Measurements from ENCODE around the gene PDZD4.

The PDZD4 gene

DNA sequence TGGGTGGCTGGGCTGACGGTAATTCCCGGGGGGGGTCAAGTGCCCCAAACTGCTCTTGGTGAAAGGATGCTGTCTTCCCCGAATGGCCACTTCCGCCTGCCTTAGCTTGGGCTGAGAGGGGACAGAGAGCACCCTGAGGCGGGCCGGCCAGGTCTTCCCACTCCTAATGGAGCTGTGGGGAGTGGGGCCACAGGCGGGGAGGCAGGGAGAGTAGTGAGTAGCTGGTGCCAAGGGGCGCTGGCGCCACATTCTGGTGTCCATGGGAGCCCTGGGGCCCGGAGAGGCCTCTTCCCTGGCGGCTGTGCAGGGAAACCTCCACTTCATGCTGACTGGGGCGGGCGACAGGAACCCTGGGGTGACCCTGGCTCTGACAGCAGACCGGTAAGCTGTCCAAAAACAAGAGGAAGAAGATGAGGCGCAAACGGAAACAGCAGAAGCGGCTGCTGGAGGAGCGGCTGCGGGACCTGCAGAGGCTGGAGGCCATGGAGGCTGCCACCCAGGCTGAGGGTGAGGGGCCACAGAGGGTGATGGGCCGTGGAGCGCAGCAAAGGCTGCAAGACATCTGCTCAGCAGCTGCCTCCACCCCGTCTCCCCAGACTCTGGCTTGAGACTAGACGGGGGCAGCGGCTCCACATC is 46.8 kb downstream of the PDZD4 start:
- DNase-seq: no peak

GRCh38 chrX:153782871-153783270 is 47.5 kb downstream of the PDZD4 start:
- DNase-seq: no peak

DNA sequence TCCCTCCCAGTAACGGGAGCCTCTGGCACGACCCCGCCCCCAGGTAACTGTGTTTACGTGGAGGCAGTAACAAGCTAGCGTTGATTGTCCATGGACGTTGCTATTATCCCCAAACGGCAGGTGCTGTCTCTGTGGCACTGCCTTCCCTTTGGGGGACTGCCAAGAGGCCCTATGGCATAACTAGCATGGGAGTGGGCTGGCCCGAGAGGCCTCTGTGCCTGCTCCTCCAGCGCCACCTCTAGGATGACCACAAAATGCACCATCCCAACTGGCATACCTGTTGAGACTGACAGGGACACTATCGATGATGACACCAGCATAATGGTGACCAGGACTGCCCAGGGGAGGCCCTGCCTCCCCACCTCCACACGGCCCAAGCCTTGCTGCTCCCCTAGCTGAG is 48.0 kb downstream of the PDZD4 start:
- no peak for DNase-seq

GRCh38 chrX:153781428-153782047 is 48.8 kb downstream of the PDZD4 start:
- no peak for DNase-seq

GRCh38 chrX:153780678-153781427 is 49.5 kb downstream of the PDZD4 start, which contains the start of gene SRPK3:
TSS of gene SRPK3 (plus strand) at chrX:153781041. CDS start at chrX:153781087, 46 bp downstream.
- DNase-seq: no peak

- no peak for DNase-seq
Observed at GRCh38 chrX:153779891-153780677, 50.3 kb downstream of the PDZD4 start.

DNA sequence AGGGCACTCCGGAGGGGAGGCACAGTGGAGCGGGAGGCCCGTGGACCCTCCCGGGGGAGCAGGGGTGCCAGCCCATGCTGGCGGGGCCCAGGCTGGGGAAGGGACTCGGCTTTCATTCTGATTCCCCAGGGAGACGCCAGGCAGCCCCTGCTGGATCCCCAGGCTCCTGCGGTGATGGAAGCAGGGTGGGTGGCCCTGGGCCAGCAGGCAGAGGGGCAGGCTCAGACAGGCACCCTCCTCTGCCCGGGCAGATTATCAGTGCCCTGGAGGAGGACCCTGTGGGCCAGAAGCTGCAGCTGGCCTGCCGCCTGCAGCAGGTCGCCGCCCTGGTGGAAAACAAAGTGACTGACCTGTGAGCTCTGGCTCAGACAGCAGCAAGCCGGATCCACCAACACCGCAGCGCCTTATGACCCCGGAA is 51.7 kb downstream of the PDZD4 start:
- DNase-seq: no peak

DNA sequence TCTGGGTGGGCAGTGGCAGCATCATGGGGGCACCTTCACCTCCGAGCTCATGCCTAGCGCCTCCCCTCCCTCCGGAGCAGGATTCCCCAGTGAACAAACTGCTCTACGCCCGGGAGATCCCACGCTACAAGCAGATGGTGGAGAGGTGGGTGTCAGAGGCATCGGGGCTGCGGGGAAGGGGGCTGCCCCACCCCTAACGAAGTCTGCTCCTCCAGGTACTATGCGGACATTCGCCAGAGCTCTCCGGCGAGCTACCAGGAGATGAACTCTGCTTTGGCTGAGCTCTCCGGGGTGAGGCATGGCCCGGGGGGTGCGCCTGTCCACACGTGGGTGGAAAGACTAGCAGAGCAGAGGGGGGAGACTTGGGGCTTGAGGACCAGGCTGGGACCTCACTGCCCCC is 52.2 kb downstream of the PDZD4 start:
- no peak for DNase-seq

DNA sequence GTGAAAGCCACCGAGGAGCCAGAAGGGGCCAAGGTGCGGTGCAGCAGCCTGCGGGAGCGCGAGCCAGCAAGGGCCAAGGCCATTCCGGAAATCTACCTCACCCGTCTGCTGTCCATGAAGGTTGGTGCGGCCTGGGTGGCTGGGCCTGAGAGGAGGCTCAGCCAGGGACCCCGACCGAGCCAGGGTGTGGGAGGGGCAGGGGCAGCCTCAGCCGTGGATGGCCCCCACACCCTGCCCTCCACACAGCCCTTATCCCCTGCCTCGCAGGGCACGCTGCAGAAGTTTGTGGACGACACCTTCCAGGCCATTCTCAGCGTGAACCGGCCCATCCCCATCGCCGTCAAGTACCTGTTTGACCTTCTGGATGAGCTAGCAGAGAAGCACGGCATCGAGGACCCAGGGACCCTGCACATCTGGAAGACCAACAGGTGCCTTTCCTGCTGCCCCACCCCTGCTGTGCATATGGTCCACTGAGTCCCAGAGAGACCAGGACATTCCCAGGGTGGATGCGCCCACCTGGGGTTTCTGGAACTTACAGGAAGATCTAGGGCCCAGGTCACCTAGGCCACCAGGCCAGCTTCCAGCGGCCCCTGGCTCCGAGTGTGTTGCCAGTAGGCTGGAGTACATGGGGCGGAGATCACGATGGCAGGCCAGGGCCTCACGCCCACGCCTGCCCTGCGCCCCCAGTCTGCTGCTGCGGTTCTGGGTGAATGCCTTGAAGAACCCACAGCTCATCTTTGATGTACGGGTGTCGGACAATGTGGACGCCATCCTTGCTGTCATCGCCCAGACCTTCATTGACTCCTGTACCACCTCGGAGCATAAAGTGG is 52.9 kb downstream of the PDZD4 start:
- DNase-seq: no peak

DNA sequence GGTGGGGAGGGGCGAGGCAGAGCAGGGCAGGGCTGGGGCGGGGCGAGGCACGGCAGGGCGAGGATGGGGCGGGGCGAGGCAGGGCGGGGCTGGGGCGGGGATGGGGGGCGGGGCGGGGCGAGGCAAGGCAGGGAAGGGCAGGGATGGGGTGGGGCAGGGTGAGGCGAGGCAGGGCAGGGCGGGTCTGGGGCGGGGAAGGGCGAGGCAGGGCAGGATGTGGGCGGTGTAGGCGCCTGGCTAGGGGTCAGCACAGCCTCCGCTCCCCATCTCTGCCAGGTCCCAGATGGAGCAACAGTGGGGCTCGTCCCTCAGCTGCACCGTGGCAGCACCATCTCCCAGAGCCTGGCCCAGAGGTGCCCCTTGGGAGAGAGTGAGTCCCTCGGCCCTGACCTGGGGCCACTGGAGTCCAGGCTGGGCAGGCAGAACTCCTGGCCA is 53.7 kb downstream of the PDZD4 start:
- no peak for DNase-seq

DNA sequence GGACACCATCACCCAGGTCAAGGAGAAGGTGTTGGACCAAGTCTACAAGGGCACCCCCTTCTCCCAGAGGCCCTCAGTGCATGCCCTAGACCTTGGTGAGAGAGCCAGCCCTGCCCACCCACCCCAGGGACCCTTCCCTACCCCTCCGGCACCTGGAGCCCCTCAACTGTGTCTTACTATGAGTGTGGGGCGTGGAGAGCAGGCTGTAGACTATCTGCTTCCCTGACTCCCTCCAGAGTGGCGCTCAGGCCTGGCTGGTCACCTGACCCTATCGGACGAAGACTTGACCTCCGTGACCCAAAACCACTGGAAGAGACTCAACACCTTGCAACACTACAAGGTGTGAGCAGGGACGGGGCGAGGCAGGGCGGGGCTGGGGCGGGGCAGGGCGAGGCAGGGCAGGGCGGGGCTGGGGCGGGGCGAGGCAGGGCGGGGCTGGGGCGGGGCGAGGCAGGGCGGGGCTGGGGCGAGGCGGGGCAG is 54.2 kb downstream of the PDZD4 start:
- DNase-seq: no peak

DNA sequence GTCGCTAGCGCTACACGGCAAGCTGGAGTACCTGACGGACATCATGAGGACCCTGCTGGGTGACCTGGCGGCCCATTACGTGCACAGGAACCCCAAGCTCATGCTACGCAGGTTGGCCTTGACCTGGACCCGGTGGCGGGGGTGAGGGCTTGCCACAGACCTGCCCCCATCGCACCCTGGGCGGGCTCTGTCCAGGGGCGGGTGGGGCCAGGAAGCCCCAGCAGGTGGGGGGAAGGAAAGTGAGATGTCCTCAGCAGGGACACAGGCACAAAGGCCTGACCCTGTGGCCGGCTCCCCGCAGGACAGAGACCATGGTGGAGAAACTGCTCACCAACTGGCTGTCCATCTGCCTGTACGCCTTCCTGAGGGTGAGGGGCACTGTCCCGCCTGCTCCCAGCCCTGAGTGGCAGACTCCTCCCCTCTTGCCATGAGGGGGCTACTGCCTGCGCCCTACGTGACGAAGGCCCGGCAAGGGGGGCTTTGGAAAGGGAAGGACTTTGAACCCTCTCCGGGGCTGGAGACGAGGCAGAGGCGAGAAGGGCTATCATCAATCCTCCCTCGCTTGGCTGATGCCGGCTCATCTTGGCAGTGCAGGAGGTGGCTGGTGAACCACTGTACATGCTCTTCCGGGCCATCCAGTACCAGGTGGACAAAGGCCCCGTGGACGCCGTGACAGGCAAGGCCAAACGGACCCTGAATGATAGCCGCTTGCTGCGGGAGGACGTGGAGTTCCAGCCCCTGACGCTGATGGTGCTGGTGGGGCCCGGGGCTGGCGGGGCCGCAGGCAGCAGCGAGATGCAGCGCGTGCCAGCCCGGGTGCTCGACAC is 54.8 kb downstream of the PDZD4 start:
- no peak for DNase-seq

DNA sequence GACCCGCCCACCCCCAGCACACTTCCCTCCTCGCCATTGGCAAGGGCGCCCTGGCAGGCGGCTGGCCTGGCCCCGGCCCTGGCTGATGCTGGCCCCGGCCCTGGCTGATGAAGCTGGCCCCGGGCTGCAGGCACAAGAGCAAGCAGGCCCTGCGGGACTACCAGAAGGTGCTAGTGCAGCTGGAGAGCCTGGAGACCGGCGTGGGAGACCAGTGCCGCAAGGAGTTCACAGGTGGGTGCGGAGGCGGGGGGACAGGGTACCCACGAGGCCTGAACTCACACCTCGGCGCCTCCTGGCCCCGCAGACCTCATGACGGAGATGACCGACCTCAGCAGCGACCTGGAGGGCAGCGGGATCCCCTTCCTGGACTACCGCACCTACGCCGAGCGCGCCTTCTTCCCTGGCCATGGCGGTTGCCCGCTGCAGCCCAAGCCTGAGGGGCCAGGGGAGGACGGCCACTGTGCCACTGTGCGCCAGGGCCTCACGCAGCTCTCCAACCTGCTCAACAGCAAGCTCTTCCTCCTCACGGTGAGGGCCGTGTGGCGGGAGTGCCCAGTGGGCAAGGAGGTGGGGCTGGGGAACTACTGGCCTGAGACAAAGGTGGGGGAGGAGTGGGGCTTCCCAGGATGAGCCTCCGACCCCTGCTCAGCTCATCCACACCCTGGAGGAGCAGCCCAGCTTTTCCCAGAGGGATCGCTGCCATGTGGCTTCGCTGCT is 55.6 kb downstream of the PDZD4 start:
- no peak for DNase-seq

GRCh38 chrX:153773741-153774575 is 56.4 kb downstream of the PDZD4 start:
- no peak for DNase-seq

GRCh38 chrX:153773218-153773611 is 57.1 kb downstream of the PDZD4 start:
- no peak for DNase-seq

GRCh38 chrX:153772316-153773217 is 57.8 kb downstream of the PDZD4 start:
- no peak for DNase-seq

GRCh38 chrX:153771415-153772315 is 58.7 kb downstream of the PDZD4 start:
- DNase-seq: no peak

Data from KG1 (cell line).